ENCODE data around the gene ACSM6.
A peak's percentile ranks its signal among the peaks of the same experiment; 100 is the strongest.

Gene ACSM6

DNA sequence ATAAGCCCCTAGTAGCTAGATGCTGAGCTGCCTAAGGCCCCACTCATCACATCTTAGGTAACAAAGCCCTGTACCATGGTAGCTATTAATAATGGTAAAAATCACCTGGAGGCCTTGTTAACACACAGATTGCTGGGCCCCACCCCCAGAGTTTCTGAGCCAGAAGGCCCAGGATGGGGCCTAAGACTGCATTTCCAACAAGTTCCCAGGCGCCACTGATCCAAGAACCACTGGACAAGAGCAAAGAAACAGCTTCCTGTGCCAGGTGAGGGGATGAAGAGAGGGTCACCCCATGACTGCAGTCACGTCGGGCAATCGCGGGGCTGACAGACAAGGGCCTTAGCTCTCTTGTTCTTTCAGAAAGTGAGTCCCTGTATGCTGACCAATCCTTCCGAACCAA is 46.8 kb downstream of the ACSM6 start:
- Mint-ChIP-seq H3K27ac (no peak overlapping the region), H3K4me1 (no peaks in the 10 kb centered on the region), H3K36me3 (ENCODE audit: low read depth) (peaks cover 20% of the 10 kb centered on the region), H3K9me3 (no peaks in the 10 kb centered on the region), H3K27me3 (ENCODE audit: low read depth) (peaks cover 4% of the 10 kb centered on the region), H3K4me3 (no peak overlapping the region)
- TF ChIP-seq, protein P1, sequence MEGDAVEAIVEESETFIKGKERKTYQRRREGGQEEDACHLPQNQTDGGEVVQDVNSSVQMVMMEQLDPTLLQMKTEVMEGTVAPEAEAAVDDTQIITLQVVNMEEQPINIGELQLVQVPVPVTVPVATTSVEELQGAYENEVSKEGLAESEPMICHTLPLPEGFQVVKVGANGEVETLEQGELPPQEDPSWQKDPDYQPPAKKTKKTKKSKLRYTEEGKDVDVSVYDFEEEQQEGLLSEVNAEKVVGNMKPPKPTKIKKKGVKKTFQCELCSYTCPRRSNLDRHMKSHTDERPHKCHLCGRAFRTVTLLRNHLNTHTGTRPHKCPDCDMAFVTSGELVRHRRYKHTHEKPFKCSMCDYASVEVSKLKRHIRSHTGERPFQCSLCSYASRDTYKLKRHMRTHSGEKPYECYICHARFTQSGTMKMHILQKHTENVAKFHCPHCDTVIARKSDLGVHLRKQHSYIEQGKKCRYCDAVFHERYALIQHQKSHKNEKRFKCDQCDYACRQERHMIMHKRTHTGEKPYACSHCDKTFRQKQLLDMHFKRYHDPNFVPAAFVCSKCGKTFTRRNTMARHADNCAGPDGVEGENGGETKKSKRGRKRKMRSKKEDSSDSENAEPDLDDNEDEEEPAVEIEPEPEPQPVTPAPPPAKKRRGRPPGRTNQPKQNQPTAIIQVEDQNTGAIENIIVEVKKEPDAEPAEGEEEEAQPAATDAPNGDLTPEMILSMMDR (IDR thresholded peaks at IDR 0.05; ENCODE audit: unreplicated experiment in 3 of 3), result no peak

DNA sequence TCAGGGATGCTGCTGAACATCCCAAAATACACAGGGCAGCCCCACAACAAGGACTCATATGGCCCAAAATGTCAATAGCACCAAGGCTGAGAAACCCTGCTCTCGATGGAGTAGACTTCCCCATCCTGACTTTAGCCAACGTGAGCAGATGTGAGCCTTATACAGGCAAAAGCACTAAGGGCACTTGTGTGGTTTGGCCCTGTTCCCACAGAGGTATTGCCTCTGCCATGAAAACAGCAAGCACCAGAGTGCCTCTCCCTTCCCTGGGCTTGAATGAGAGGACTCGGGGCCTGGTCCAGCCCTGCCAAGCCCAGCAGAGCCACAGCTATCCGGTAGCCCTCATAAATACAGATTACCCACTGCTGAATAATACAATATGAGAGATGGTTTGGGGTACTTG is 47.5 kb downstream of the ACSM6 start:
- Mint-ChIP-seq H3K4me1 (no peaks in the 10 kb centered on the region), H3K4me3 (no peak overlapping the region), H3K27ac (no peak overlapping the region), H3K27me3 (ENCODE audit: low read depth) (peaks cover 4% of the 10 kb centered on the region), H3K36me3 (ENCODE audit: low read depth) (peaks cover 20% of the 10 kb centered on the region), H3K9me3 (no peaks in the 10 kb centered on the region)
- TF ChIP-seq, protein P1 (IDR thresholded peaks at IDR 0.05; ENCODE audit: unreplicated experiment in 3 of 3), result no peak

DNA sequence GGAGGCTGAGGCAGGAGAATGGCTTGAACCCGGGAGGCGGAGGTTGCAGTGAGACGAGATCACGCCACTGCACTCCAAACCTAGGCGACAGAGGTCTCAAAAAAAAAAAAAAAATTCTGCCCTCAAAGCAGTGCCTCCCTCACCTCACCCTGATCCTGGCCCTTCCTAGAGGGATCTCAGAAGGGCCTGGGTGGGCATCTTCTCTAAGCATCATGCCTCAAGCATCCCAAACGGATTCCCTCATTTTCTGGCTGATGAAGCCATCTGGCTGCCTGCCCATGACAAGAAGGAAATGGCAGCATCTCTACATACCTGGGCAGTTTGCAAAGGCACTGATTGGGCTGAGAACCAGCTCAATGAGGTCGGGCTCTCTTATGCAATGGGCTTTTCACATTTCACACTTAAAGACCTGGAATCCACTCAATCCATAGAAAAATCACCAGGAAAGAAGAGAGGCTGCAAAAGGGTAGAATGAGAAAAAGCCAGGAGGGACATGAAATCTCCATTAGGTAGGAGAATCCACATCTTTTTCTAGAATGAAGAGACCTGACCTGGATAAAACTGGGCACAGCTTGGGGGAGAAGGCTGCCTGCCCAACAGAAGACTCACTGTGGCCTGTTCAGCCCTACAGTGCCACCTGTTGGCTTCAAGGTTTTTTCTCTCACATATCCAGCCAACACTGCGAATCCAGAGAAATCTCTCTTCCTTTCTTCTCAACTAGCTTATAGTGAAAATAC is 48.7 kb downstream of the ACSM6 start:
- H3K36me3 Mint-ChIP-seq (ENCODE audit: low read depth), result peaks cover 16% of the 10 kb centered on the region
- H3K4me3 Mint-ChIP-seq, result no peak overlapping the region
- peaks cover 4% of the 10 kb centered on the region for H3K27me3 Mint-ChIP-seq (ENCODE audit: low read depth)
- TF ChIP-seq, protein P1 (IDR thresholded peaks at IDR 0.05; ENCODE audit: unreplicated experiment in 3 of 3), result peak; percentile 61 to 69 (median 62)
- H3K9me3 Mint-ChIP-seq, result no peaks in the 10 kb centered on the region
- H3K4me1 Mint-ChIP-seq, result peaks cover 12% of the 10 kb centered on the region
- H3K27ac Mint-ChIP-seq, result no peak overlapping the region

DNA sequence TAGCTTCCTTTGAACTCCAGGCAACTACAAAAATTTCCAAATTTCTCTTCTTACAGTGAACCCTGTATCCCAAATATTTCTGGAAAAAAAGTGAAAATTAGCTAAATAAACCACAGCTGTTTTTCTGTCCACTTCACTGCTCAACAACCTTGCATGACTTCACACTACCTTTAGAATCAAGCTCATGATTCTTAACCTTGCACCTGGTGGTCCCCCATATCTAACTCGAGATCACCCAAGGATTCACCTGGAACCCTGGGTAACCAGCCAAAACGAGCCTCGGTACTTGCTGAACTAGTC is 49.2 kb downstream of the ACSM6 start:
- Mint-ChIP-seq H3K4me3 (no peak overlapping the region), H3K27ac (no peak overlapping the region), H3K9me3 (no peaks in the 10 kb centered on the region), H3K4me1 (peaks cover 13% of the 10 kb centered on the region), H3K27me3 (ENCODE audit: low read depth) (peaks cover 4% of the 10 kb centered on the region), H3K36me3 (ENCODE audit: low read depth) (peaks cover 16% of the 10 kb centered on the region)
- TF ChIP-seq, protein P1 (IDR thresholded peaks at IDR 0.05; ENCODE audit: unreplicated experiment in 3 of 3), result peak in 1 of 3 experiments; percentile 2

DNA sequence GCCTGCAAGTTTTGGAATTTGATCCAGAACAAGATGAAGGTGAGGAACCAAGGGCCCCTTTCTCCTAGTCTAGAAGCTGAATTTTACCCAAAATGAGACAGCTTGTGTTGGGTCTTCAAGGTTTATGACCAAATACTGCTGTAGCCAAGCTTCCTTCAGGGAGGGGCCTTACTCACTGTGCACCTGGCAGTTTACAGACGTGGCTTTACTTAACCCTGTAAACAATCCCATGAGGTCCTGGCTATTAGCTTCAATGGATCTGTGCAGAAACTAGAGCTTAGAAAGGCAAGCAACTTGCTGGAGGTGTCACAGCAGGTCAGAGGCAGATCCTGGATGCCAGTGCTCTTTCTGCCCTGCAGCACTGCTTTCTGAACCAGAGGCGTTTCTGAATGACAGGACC is 50.1 kb downstream of the ACSM6 start:
- no peaks in the 10 kb centered on the region for H3K9me3 Mint-ChIP-seq
- H3K4me1 Mint-ChIP-seq, result peaks cover 17% of the 10 kb centered on the region
- peaks cover 12% of the 10 kb centered on the region for H3K36me3 Mint-ChIP-seq (ENCODE audit: low read depth)

More for the DNA sequence above, 50.1 kb downstream of the ACSM6 start:
- no peak overlapping the region for H3K27ac Mint-ChIP-seq
- no peak overlapping the region for H3K4me3 Mint-ChIP-seq
- H3K27me3 Mint-ChIP-seq (ENCODE audit: low read depth), result peaks cover 4% of the 10 kb centered on the region
- TF ChIP-seq, protein P1 (IDR thresholded peaks at IDR 0.05; ENCODE audit: unreplicated experiment in 3 of 3), result no peak
